GM18526 (cell line): Measurements from ENCODE around the gene GFRA1.

Experiments
- POLR2A ChIP-seq: IDR thresholded peaks from 3 replicates; pipeline ENCODE4 v1.6.1; 2011; ENCODE audit not compliant: insufficient read length; ENCODE audit errors: extremely low read depth

GFRA1 gene

DNA sequence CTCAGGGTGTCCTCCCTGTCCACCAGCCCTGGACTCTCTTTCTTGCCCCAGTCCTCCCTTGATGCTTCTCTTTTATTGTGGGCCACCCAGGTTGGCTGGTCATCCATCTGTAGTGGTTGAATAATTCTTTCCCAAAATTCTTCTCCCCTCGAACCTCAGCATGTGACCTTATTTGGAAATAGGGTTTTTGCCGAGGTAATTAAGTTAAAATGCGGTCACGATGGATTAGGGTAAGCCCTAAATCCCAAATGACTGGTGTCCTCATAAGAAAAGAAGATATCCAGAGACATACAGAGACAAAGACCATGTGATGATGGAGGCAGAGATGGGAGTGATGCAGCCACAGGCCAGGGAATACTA, 74.3 kb downstream of the GFRA1 start:
- TF ChIP-seq POLR2A = no peak

DNA sequence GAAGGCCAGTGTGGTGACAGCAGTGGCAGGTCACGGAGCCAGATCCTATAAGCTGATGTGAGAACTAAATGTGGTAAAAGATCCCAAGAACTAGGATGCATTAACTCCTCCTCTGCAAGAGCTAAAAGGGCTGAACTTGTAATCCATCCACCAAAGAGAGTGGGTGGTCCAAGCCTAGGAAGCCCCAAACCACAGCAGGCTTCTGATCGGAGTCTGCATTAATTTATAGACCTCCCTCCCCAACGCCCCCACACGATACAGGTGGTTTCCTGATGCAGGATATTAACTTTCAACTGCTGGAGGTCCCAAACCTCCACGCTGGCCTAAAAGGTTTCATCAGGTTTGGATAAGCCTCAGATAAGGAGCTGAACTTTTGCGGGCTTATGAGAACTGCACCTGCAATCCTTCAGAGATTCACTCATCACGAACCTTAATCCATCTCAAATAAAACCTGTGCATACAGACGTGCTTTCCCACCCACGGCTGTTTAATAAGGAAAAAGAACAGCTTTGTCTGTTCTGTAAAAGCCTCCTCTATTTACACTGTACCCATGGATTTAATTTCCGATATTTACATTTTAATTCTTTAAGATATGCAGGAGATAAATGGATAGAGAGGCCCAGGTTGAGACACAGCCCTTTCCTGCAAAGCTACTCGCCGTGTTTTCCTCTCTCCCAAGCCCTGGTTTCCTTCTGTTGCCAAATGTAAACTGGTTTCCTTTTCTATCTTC, 74.9 kb downstream of the GFRA1 start:
- TF ChIP-seq POLR2A = no peak

DNA sequence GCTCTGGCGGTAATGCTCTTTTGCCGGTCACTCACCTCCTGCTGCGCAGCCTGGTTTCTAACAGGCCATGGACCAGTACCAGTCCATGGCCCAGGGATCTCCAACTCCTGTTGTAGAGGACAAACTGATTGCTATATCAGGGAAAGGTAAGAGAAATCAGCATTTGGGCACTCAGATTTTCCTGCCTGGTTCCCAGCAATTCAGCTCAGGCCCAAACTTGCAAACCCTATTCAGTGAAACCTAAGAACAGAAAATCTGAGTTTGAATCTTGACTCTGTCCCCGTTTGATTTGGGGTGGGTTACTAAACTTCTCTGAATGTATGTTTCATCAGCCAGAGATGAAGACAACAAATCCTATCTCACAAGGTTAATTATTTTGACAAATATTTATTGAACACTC, 77.4 kb downstream of the GFRA1 start:
- no peak for TF ChIP-seq POLR2A

DNA sequence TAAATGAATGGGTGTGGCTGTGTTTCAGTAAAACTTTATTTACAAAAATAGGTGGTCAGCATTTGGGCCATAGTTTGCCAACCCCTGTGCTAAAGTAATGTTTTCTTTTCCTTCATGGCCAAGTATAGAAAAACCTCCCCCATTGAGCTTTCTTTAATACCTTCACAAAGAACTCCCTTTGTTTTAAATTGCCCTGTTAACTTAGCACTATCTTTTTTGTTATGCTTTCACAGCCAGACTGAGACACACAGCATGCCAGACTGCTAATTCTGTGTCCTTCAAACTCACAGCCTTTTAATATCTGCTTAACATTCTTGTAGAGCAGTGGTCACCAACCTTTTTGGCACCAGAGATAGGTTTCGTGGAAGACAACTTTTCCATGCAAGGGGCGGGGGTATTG, 78.0 kb downstream of the GFRA1 start:
- TF ChIP-seq POLR2A = no peak

DNA sequence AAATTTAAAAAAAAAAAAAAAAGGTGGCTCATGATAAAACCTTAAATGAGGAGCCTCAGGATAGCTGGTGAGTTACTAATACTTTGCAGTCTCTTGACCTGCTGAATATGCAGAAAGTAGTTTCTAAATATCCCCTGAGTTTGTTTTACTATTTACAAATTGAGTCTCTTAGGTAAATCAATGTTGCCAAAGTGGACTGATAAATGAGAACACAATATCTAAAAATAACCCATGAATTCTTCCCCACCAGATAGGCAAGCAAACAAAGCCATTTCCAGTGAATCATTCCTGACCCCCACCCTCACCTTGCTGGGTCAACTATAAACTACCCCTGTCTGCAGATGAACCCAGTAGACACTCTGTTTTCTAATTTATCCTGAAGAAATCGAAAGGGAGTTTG, 78.9 kb downstream of the GFRA1 start:
- TF ChIP-seq POLR2A = no peak

DNA sequence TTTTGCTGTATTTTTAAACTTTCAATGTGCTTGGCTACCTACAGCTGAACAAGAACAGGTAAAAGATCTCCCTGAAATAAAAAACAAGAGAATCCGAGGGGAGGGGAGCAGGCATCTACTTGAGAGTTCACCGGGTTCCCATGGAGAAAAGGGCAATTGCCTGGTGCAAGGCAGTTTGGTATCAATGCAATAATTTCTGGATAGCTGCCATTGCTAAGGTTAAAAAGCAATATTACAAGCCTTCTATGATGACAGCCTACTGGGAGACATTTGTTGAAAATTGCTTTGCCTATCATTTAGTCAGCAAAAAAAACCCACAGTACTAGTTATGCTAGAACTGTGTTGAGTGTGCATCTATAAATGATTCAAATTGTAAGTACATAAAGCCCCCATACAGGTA, 82.1 kb downstream of the GFRA1 start:
- TF ChIP-seq POLR2A = no peak

DNA sequence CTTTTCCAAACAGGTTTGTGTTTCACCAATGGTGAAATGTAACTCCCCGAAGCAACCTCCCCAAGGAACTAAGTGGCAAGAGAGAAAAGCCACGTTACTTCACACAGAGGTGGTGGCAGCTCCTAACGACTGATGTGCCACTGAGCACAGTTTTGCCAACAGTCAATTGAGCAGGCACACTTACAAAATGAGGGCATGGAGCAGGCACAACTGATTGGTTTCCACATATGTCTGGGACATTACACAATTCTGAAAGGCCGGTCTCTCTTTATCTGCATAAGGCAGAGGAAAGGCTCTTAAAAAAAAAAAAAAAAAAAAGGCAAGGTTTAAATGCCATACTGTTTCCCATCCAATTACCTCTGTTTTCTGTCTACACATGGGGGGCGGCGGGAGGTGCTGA, 86.7 kb downstream of the GFRA1 start:
- TF ChIP-seq POLR2A = no peak

DNA sequence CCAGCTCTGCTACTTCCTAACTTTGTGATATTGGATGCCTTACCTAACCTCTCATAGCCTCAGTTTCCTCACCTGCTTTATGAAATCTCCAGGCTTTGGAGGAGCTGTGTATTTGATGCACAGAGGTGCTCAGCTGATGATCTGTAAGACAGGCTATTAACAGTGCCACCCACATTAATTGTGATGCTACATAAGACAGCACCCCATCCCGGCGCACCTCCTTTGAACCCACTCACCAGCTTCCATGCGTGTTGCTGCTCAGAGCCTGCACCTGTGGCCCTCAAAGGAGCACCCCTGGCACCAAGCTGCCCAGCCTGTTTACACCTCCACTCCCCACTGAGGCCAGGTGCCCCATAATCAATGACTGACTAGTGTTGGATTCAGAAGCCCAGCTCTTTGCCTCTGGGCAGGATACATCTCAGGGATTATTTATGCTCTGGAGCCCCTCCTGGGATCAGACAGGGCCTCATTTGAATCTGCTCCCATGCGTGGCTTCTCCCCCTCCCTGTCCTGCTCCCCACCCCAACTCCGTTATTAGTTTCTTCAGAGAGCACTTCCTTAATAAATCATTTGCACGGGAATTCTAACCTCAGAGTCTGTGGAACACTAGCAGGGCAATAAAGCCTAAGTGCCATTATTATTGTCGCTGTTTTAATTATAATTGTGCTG, 87.7 kb downstream of the GFRA1 start:
- TF ChIP-seq POLR2A = no peak

DNA sequence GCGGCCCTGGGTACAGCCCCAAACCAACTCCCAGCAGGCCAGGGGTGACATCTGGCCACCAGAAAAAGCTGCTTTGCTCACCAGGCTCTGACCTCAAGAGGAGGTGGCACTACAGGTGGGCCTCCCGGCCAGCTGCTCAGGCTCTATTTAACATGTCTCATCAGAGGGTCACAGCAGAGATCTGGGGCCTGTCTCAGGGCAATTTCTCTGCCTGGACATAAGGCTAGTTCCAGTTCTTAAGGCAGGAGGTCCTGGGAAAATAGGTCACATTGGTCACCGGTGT, 88.6 kb downstream of the GFRA1 start:
- no peak for TF ChIP-seq POLR2A

DNA sequence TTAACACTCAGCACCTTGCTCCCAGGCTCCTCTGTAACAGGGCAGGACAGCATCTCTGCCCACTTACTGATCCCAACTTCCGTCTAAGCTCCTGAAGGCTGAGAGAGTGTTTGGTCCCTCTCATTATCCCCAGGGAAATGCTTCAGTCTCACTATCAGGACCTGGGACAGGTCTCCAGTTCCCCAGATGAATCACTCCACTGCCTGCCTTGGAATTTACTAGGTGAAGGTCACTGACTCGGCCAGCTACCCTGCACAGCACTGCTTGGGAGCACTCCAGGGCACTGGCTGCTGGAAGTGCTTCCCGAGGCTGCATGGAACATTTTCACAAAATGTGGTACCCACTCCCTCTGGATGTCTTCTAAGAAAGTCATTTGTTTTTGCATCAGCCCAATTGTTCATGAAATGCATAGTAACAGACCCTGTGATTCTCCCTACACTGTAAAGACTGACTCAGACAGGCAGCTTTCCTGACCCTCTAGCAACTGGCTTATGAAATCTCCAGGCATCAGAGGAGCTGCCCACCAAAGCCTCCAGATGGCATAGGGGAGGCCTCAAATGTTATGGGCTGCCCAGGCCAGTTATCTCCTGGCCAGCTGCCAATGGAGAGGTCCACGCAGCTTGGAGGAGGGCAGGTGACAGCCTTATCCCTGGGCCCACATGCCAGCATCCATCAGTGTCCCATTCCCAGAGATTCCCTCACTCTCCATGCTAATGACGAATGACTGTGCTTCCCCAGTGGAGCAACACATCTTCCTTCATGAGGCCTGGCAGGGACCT, 89.1 kb downstream of the GFRA1 start:
- no peak for TF ChIP-seq POLR2A

DNA sequence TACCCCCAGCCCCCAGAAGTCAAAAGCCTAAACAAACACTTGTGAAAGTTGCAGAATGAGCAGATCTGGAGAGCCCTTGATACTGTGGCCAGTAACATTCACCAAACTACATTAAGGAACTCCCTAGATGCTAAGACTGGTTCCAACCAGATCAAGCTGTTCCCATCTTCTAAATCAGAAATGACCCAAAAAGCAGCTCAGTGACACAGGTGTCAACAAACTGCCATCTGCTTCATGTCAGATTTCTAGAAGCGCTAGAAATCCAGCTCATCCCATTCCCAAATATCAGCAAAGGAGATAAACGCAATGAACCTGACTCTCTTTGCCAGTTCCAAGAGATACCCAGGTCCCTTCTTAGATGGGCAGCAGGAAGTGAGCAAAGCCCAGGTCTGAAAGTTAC, 90.6 kb downstream of the GFRA1 start:
- TF ChIP-seq POLR2A = no peak

DNA sequence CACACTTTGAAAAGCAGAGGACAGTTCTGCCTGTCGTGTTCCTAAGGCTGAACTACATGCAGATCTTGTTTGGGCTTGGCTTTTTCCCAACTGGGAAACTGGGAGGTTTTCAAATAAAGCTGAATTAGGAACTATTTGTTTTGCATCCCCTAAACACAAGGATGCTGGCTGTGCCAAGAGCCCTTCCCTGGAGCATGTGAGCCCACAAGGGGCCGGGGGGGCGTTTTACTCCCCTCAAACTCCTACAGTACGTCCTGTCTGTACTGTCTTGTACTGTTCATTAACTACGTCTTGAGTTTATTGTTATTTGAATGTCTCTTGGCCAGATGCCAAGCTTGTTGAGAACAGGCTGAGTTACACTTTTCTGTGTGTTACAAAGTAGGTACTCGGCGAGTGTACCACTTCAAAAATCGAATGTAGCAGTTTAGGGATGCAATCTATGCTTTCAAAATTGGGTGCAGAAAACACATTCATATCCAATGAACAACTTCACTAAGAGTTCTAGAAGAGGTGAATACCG, 94.9 kb downstream of the GFRA1 start:
- TF ChIP-seq POLR2A = no peak

DNA sequence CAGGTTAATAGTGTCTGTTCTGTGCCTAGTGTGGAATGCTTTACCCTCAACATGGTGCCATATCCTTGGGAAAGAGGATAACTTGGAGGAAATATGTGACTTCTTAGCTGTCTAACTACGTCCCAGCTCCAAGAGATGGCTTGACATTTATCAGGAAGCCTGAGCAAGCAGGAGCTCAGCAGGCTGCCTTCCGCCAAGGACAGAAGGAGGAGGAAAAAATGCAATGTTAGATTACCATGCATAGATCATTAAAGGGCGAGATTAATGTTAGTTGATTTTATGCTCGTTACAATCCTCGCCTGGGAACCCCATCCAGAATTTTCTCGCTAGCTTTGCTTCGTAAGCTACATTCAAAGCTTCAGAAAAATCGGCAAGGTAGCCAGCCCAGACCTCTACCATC, 97.8 kb downstream of the GFRA1 start:
- TF ChIP-seq POLR2A = no peak

DNA sequence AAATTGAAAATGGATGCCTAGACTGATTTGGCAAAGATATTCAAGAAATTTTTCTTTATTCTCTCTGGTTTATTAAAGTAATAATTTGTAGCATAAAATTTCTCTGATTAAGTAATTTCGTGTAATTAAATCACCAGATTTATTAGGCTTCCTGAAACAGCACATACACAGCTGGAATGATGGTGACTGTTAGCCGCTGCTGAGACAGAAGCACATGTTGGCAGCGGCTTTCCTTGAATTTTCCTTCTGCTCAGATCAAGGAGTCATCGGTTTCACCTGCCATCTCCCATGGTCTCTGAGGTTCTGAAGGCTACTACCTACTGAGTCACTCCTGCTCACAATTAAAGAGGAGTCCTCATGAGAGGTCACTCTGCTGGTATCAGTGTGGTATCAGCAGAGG, 101.5 kb downstream of the GFRA1 start:
- TF ChIP-seq POLR2A = no peak

DNA sequence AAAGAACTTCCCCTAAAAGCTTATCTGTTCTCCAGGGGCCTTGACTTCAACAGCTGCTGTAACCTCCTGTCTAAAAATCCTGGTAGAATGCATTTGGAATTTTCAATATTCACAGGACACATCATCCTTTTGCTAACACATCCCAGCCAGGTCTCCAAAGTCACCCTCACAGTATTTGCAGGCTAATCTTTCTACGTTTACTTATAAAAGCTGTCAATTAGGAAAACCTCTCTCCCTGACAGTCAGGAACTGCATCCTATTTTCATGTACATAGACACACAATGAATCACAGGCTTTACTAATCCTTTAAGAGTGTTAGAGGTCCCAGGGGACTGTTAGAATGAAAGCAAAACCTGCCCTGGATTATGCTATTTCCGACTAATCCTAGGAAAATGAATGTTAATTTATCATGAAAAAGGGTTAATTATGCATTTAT, 102.2 kb downstream of the GFRA1 start:
- TF ChIP-seq POLR2A = no peak

DNA sequence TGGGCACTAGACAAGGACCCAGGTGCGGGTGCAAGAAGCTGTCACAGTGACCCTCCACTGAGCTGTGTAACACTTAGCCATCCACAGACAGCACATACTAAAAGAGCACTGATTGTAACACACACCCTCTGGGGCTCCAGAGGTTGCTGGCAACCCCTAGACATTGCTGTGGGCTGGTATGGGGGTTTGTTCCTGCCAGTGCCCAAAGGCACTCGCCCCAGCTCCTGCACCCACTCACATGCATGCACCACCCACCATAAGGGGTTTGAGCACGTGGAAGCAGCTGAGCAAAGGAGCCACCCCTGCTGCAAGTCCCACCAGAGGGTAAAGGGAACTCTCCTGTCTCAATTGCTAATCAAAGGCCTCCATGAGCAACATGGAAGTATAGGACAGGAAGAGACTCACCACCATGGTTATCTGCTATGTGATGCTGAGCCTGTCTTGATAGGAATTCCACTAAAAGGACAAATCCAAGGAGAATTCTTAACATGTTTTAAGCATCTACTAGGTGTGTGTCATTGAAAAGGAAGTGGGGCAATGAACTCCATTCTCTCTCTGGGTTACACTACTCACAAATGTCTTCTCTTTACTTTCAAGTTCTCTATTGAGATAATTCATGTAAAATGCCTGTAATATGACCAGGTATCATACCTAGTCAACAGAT, 103.1 kb downstream of the GFRA1 start:
- TF ChIP-seq POLR2A = no peak
